Measurements from ENCODE around the gene MCUB. TPM values are rescaled to one million over a fixed set of nuclear protein-coding genes. Genes with fewer than 3 reads are reported as not detected.
"Not testable (repeated sequence)": the region's sequence is repeated elsewhere in the genome, so short reads cannot be mapped to it uniquely, and the experiment has no call there.

The MCUB gene
- total RNA-seq, 1 experiment from 2014 or later = 18.6 TPM

GRCh38 chr4:109675843-109676242, 115.8 kb downstream of the MCUB start:
- intact Hi-C loops (cut with micrococcal nuclease) = no loop called here
- POLR2A ChIA-PET = no interaction called here
- CTCF ChIA-PET = no interaction called here

DNA sequence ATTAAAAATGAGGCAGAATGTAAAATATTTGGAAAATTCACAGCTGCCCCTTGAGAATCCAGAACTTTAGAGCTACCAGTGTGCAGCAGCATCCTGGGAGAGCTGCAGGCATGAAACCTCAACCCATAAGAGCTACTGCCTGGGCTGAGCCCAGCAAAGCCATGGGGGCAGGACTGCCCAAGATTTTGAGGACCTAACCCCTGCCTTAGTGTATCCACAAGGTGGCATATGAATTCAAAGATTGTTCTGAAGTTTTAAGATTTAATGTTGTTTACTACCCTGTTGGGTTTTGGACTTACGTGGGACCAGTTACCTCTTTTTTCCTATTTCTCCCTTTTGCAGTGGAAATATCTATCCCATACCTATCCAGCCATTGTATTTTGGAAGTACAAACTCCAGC, 116.8 kb downstream of the MCUB start:
- Histone ChIP-seq H3K36me3 (ENCODE audit: control insufficient read depth in 1 of 2, insufficient read depth in 2 of 2, low read length in 2 of 2) (no peaks in the 10 kb centered on the region), H3K79me2 (ENCODE audit: insufficient read depth, low read length) (no peaks in the 10 kb centered on the region), H3K9me2 (ENCODE audit: insufficient read depth) (no peaks in the 10 kb centered on the region), H4K20me1 (ENCODE audit: insufficient read depth) (no peaks in the 10 kb centered on the region), H3K9ac (ENCODE audit: low read length) (no peak overlapping the region), H3K9me3 (ENCODE audit: control insufficient read depth in 1 of 2, insufficient read depth in 1 of 2, low read depth in 1 of 2, low read length in 2 of 2) (no peaks in the 10 kb centered on the region), H3K4me2 (ENCODE audit: low read length) (no peak overlapping the region), H3K27me3 (ENCODE audit: insufficient read depth, low read length) (no peaks in the 10 kb centered on the region), H3K4me3 (replicated peaks in 1 of 2; ENCODE audit: low read depth in 1 of 2, low read length in 2 of 2) (no peak overlapping the region), H3K4me1 (ENCODE audit: control insufficient read depth in 1 of 2, insufficient read depth in 2 of 2, low read length in 2 of 2) (no peaks in the 10 kb centered on the region), H3K27ac (ENCODE audit: low read depth, low read length) (no peak overlapping the region), H2AFZ (ENCODE audit: low read depth, low read length, poor library complexity, severe bottlenecking) (no peak overlapping the region)
- RAD21 ChIA-PET (ENCODE audit: low non-redundant PET in 1 of 2, low total read pairs in 2 of 2, uncharacterized antibody in 2 of 2, unreplicated experiment in 2 of 2) = no interaction called here
- intact Hi-C loops (cut with micrococcal nuclease) = no loop called here
- TF ChIP-seq ZFX (IDR thresholded peaks at IDR 0.05) (no peak), RAD21 (IDR thresholded peaks at IDR 0.05; ENCODE audit: low read depth) (peak; percentile 21; the same call in 1 of the 2 replicates)
- BruUV-seq (replicated peaks) = no TSS peak
- POLR2A ChIA-PET = no interaction called here
- CTCF ChIA-PET = no interaction called here
- DNase-seq (ENCODE audit: low read depth, low spot score) (no peak), ATAC-seq (no peak)

More at GRCh38 chr4:109675843-109676242, 115.8 kb downstream of the MCUB start:
- ATAC-seq (no peak), DNase-seq (ENCODE audit: low read depth, low spot score) (no peak)
- Histone ChIP-seq H3K27ac (ENCODE audit: low read depth, low read length) (no peak overlapping the region), H3K9me3 (ENCODE audit: control insufficient read depth in 1 of 2, insufficient read depth in 1 of 2, low read depth in 1 of 2, low read length in 2 of 2) (peaks cover 0 to 4% of the 10 kb centered on the region in 2 experiments; a peak in 1 of 4 replicates), H3K4me2 (ENCODE audit: low read length) (no peak overlapping the region), H3K27me3 (ENCODE audit: insufficient read depth, low read length) (no peaks in the 10 kb centered on the region), H2AFZ (ENCODE audit: low read depth, low read length, poor library complexity, severe bottlenecking) (no peak overlapping the region), H3K9me2 (ENCODE audit: insufficient read depth) (no peaks in the 10 kb centered on the region), H3K79me2 (ENCODE audit: insufficient read depth, low read length) (no peaks in the 10 kb centered on the region), H3K4me3 (replicated peaks in 1 of 2; ENCODE audit: low read depth in 1 of 2, low read length in 2 of 2) (no peak overlapping the region), H3K4me1 (ENCODE audit: control insufficient read depth in 1 of 2, insufficient read depth in 2 of 2, low read length in 2 of 2) (no peaks in the 10 kb centered on the region), H4K20me1 (ENCODE audit: insufficient read depth) (no peaks in the 10 kb centered on the region), H3K9ac (ENCODE audit: low read length) (no peak overlapping the region), H3K36me3 (ENCODE audit: control insufficient read depth in 1 of 2, insufficient read depth in 2 of 2, low read length in 2 of 2) (no peaks in the 10 kb centered on the region)
- BruUV-seq (replicated peaks) = no TSS peak
- RAD21 ChIA-PET (ENCODE audit: low non-redundant PET in 1 of 2, low total read pairs in 2 of 2, uncharacterized antibody in 2 of 2, unreplicated experiment in 2 of 2) = no interaction called here
- TF ChIP-seq CEBPB (IDR thresholded peaks at IDR 0.05; ENCODE audit: low read depth) (no peak), TCF7L2 (IDR thresholded peaks at IDR 0.05; ENCODE audit: borderline replicate concordance, extremely low read depth, insufficient read depth, insufficient read length) (no peak), SIN3A (IDR thresholded peaks at IDR 0.05; ENCODE audit: low read depth) (no peak), FOSL1 (IDR thresholded peaks at IDR 0.05; ENCODE audit: low read depth) (no peak), ZFX (IDR thresholded peaks at IDR 0.05) (no peak), POLR2A (IDR thresholded peaks at IDR 0.05; ENCODE audit: borderline replicate concordance, extremely low read depth, insufficient read depth, insufficient read length) (no peak)

DNA sequence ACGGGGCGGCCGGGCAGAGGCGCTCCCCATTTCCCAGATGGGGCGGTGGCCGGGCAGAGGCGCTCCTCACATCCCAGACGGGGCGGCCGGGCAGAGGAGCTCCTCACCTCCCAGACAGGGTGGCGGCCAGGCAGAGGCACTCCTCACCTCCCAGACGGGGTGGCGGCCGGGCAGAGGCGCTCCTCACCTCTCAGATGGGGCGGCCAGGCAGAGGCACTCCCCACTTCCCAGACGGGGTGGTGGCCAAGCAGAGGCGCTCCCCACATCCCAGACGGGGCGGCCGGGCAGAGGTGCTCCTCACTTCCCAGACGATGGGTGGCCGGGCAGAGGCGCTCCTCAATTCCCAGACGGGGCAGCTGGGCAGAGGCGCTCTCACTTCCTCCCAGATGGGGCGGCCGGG, 118.4 kb downstream of the MCUB start:
- DNase-seq (ENCODE audit: low read depth, low spot score); ATAC-seq; POLR2A ChIA-PET: not testable (repeated sequence)

GRCh38 chr4:109678925-109679324, 118.9 kb downstream of the MCUB start:
- H3K4me3 ChIP-seq (replicated peaks in 1 of 2; ENCODE audit: low read depth in 1 of 2, low read length in 2 of 2); intact Hi-C loops (cut with micrococcal nuclease); DNase-seq (ENCODE audit: low read depth, low spot score); H3K9me2 ChIP-seq (ENCODE audit: insufficient read depth); H3K4me2 ChIP-seq (ENCODE audit: low read length); H2AFZ ChIP-seq (ENCODE audit: low read depth, low read length, poor library complexity, severe bottlenecking); H4K20me1 ChIP-seq (ENCODE audit: insufficient read depth); RAD21 ChIA-PET (ENCODE audit: low non-redundant PET in 1 of 2, low total read pairs in 2 of 2, uncharacterized antibody in 2 of 2, unreplicated experiment in 2 of 2); ATAC-seq; H3K9ac ChIP-seq (ENCODE audit: low read length); BruUV-seq (replicated peaks); H3K27ac ChIP-seq (ENCODE audit: low read depth, low read length); CTCF ChIA-PET; H3K36me3 ChIP-seq (ENCODE audit: control insufficient read depth in 1 of 2, insufficient read depth in 2 of 2, low read length in 2 of 2); H3K4me1 ChIP-seq (ENCODE audit: control insufficient read depth in 1 of 2, insufficient read depth in 2 of 2, low read length in 2 of 2); POLR2A ChIA-PET; H3K9me3 ChIP-seq (ENCODE audit: control insufficient read depth in 1 of 2, insufficient read depth in 1 of 2, low read depth in 1 of 2, low read length in 2 of 2); H3K79me2 ChIP-seq (ENCODE audit: insufficient read depth, low read length); H3K27me3 ChIP-seq (ENCODE audit: insufficient read depth, low read length): not testable (repeated sequence)

More for the DNA sequence above, 118.4 kb downstream of the MCUB start:
- H4K20me1 ChIP-seq (ENCODE audit: insufficient read depth); H3K36me3 ChIP-seq (ENCODE audit: control insufficient read depth in 1 of 2, insufficient read depth in 2 of 2, low read length in 2 of 2); H3K9me3 ChIP-seq (ENCODE audit: control insufficient read depth in 1 of 2, insufficient read depth in 1 of 2, low read depth in 1 of 2, low read length in 2 of 2); H3K27me3 ChIP-seq (ENCODE audit: insufficient read depth, low read length); CTCF ChIA-PET; H3K9me2 ChIP-seq (ENCODE audit: insufficient read depth); H3K4me2 ChIP-seq (ENCODE audit: low read length); H3K4me3 ChIP-seq (replicated peaks in 1 of 2; ENCODE audit: low read depth in 1 of 2, low read length in 2 of 2); H3K79me2 ChIP-seq (ENCODE audit: insufficient read depth, low read length); H3K4me1 ChIP-seq (ENCODE audit: control insufficient read depth in 1 of 2, insufficient read depth in 2 of 2, low read length in 2 of 2); RAD21 ChIA-PET (ENCODE audit: low non-redundant PET in 1 of 2, low total read pairs in 2 of 2, uncharacterized antibody in 2 of 2, unreplicated experiment in 2 of 2); BruUV-seq (replicated peaks); intact Hi-C loops (cut with micrococcal nuclease); H2AFZ ChIP-seq (ENCODE audit: low read depth, low read length, poor library complexity, severe bottlenecking); H3K27ac ChIP-seq (ENCODE audit: low read depth, low read length); H3K9ac ChIP-seq (ENCODE audit: low read length): not testable (repeated sequence)
